ENCODE results near the gene FHIP1B. TPM values are rescaled to one million over a fixed set of nuclear protein-coding genes. Genes with fewer than 3 reads are reported as not detected.

FHIP1B gene
- total and polyA plus RNA-seq, 2 of the 4 experiments (the other 2 are of a cell fraction) = 5.9 to 30.2 TPM

GRCh38 chr11:6240781-6241180, 6.3 kb upstream of the FHIP1B start:
- Histone ChIP-seq H4K91ac (ENCODE audit: insufficient read depth, low read depth, low read length) (no peak overlapping the region), H4K5ac (ENCODE audit: low read depth, low read length) (no peak overlapping the region)
- in situ Hi-C loops (cut with MboI; ENCODE audit: low sequenced_read_pairs) = no loop called here

More at GRCh38 chr11:6240781-6241180, 6.3 kb upstream of the FHIP1B start:
- Histone ChIP-seq H2AFZ (replicated peaks; ENCODE audit: low read length, poor library complexity) (peak overlapping the region; percentile 14), H2BK20ac (ENCODE audit: low read depth, low read length) (no peak overlapping the region), H2BK120ac (ENCODE audit: low read depth, low read length) (no peak overlapping the region), H3K27me3 (ENCODE audit: control insufficient read depth, insufficient read depth, low read length) (peaks cover 27% of the 10 kb centered on the region), H2AK9ac (replicated peaks; ENCODE audit: low read depth, low read length, poor library complexity) (no peak overlapping the region), H3K4me3 (ENCODE audit: insufficient read depth, low read depth, low read length) (no peak overlapping the region), H3K4me1 (ENCODE audit: control insufficient read depth, insufficient read depth, low read length) (no peaks in the 10 kb centered on the region), H3K14ac (replicated peaks; ENCODE audit: low read depth, low read length) (no peak overlapping the region), H3K4me2 (ENCODE audit: low read depth, low read length) (no peak overlapping the region), H2BK5ac (ENCODE audit: low read depth, low read length, poor library complexity, severe bottlenecking) (no peak overlapping the region), H3K27ac (ENCODE audit: insufficient read depth, low read length) (no peak overlapping the region), H4K20me1 (ENCODE audit: insufficient read depth, low read length) (no peaks in the 10 kb centered on the region), H2AK5ac (ENCODE audit: low read depth, low read length) (no peak overlapping the region), H3K56ac (ENCODE audit: extremely low read depth, insufficient read depth, low read length) (no peak overlapping the region), H3K23ac (ENCODE audit: low read depth, low read length) (no peak overlapping the region), H3K36me3 (ENCODE audit: control insufficient read depth, insufficient read depth, low read length) (no peaks in the 10 kb centered on the region), H3K4ac (ENCODE audit: low read depth, low read length) (no peak overlapping the region), H3K18ac (ENCODE audit: low read depth, low read length) (no peak overlapping the region), H4K8ac (ENCODE audit: low read depth in 2 of 2, low read length in 2 of 2) (no peak overlapping the region), H3K9ac (ENCODE audit: low read depth, low read length) (no peak overlapping the region), H2BK15ac (ENCODE audit: low read depth, low read length) (no peak overlapping the region), H3K79me1 (ENCODE audit: low read depth in 1 of 2, low read length in 2 of 2) (no peaks in the 10 kb centered on the region), H3K9me3 (ENCODE audit: control insufficient read depth, insufficient read depth, low read length) (no peaks in the 10 kb centered on the region), H3K9me1 (ENCODE audit: insufficient read depth, low read length) (no peaks in the 10 kb centered on the region)
- dilution Hi-C loops (cut with HindIII; ENCODE audit: low sequenced_read_pairs, unreplicated experiment) = no loop called here
- BruUV-seq (replicated peaks) = no TSS peak
- POLR2A ChIA-PET (ENCODE audit: unreplicated experiment) = no interaction called here
- CTCF ChIA-PET = no interaction called here
- 17% methylated on average over 1 of the region's 1 CpG; no CpG with 5 or more reads in 1 of the 2 experiments for WGBS, 2 experiments (ENCODE audit: extremely low coverage in 2 of 2, insufficient read length in 1 of 2)
- TF ChIP-seq RCOR1 (IDR thresholded peaks at IDR 0.05; ENCODE audit: insufficient replicate concordance, low read length) (no peak), BHLHE40 (IDR thresholded peaks at IDR 0.05; ENCODE audit: low read depth, low read length) (no peak)
- no peak for DNase-seq
- no peak for ATAC-seq (ENCODE audit: low read depth)
- intact Hi-C loops (cut with micrococcal nuclease) = no loop called here

All from IMR-90 (cell line).